NCI-H1417 (cell line): Measurements from ENCODE around the gene ARHGAP6.

ENCODE experiments used
- DNase-seq, 3 experiments: peaks; one replicate each; lab custom pipeline; 2025; lab: John Stamatoyannopoulos, UW

The ARHGAP6 gene

GRCh38 chrX:11429538-11430085 is 236.1 kb downstream of the ARHGAP6 start:
- no peak for DNase-seq

- DNase-seq = no peak
These were observed 238.2 kb downstream of the ARHGAP6 start for GRCh38 chrX:11427453-11428071.

DNA sequence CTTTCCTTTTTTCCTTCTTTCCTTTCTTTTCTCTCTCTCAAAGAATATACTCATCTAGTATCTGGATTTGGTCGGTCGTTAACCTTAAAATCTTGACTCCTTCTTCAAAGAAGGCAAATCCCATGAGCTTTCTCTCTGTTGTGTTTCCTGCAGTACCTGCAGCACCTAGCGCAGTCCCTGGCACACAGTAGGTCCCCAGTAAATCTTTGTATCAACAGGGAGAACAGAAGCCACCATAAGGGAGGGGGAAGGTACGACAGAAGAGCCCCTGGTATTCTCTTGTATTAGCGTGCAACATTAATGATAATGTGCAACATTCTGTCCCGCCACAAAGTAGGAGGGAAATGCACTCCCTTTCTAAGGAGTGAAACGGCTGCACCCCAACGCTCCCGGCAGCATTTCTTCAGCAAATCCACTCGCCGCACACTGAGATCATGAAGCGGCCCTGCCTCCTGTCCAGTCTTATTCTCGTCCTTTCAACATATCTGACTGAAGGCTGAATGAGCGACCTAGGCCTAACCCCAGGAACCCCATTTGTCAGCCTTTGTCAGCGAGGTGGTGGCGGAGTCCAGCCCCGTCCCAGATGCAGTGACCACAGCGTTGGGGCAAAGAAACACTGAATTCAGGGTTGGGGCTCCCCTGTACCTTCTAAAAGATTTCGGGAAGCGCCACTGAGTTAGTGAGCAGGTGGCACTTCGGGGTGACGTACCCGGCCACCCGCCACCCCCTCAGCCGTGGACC is 238.8 kb downstream of the ARHGAP6 start:
- DNase-seq = no peak

- DNase-seq = no peak
These were observed 240.6 kb downstream of the ARHGAP6 start for GRCh38 chrX:11424903-11425674.

DNA sequence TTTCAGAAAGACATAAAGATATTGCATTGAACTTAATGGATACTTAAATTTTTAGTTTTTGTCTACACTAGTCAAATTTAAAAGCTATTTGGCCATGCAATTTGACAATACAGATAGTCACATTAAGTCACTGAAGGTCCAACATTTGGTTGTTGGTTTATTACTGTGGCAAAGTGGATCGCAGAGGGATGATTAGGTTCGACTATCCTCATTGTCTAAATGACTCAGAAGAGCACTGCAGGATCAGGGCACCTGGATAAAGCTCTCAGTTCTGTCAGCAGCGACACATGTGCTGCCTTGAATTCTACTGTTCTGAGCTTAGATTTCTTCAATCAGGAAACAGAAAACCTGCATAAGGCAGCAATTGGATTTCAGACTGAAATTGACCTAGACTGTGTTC is 241.8 kb downstream of the ARHGAP6 start:
- DNase-seq = no peak

- DNase-seq = no peak
These were observed 242.3 kb downstream of the ARHGAP6 start for GRCh38 chrX:11423362-11423818.

DNA sequence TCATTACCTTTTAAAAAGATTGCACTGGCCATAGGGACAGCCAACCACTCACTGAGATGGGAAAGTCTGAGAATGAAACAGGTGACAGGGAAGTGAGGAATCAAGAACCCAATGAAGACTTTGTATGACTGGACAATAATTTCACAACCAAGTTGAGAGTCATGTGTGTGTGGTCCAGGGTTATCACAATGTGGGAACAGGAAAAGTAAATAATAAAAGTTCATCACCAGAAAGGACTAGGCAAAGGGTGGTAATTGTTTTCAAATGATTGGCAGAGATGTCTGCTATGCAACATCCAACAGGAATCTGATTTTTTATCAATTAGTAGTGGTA is 243.2 kb downstream of the ARHGAP6 start:
- DNase-seq = no peak

DNA sequence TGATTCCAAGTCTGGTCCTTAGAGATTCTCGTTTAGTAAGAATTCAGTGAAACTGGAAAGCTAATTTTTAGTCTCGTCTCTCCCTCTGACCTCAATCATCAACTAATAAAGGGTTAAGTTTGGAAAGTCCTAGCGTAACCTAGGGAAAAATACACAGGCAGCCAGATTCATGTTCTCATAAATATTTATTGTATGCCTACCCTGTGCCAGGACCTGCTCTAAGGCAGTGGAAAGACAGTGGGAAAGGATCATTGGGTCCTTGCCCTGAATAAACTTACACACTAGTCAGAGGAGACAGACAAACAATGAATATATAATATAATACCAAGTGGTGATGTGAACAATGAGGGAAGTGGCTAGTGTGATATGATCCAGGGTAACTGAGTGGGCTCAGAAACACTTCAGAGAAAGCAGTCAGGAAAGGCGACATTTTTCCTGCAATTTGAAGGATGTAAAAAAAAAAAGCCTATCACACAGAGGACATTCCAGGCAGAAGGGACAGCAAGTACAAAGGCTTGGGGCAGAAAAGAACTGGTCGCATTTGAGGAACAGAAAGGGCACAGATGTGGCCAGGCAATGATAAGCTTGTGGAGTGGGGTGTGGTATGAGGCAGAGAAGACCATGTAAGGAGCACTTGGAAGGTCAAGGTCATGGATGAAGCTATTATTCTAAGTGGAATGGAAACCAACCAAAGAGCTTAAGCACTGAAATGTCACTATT is 243.8 kb downstream of the ARHGAP6 start:
- DNase-seq = no peak

DNA sequence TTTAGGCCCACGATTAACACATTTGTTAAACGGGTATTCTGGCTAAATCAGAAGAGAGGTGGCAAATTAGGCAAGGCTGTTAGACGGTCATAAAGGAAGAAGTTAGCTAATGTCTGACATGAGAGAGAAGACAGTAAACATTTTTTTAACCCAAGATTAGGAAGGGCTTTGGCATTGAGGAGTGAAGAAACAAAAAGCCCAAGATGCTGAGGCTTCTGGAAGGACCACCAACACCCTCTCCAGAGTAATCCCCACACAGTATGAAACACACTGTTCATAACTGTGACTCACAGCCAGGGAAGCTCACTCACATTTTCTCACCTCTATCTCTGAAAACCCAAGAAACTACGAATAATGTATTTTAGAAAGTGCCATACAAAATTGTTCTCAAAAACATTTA is 244.9 kb downstream of the ARHGAP6 start:
- DNase-seq = no peak

GRCh38 chrX:11419102-11419501 is 246.6 kb downstream of the ARHGAP6 start:
- DNase-seq = peak in 1 of 3 experiments; percentile 37

DNA sequence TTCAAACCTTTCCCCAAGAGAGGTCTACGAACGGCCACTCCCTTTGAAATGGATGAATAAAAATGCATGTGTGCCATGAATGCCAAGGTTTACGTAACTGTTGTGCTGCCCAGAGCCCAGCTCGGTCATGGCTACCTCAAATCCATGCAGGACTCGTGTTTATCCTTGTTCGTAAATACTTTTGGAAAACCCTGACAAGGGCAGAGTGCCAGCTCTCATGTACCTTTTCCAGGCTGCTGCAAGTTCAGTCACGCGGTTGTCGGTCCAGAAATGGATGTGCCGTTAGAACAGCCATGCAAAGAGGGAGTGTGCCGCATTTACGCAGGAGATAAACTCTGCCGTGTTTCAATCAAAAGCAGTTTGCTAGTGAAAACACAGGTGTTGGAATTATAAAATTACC is 249.1 kb downstream of the ARHGAP6 start:
- DNase-seq = no peak

GRCh38 chrX:11414091-11414490 is 251.6 kb downstream of the ARHGAP6 start:
- DNase-seq = no peak

DNA sequence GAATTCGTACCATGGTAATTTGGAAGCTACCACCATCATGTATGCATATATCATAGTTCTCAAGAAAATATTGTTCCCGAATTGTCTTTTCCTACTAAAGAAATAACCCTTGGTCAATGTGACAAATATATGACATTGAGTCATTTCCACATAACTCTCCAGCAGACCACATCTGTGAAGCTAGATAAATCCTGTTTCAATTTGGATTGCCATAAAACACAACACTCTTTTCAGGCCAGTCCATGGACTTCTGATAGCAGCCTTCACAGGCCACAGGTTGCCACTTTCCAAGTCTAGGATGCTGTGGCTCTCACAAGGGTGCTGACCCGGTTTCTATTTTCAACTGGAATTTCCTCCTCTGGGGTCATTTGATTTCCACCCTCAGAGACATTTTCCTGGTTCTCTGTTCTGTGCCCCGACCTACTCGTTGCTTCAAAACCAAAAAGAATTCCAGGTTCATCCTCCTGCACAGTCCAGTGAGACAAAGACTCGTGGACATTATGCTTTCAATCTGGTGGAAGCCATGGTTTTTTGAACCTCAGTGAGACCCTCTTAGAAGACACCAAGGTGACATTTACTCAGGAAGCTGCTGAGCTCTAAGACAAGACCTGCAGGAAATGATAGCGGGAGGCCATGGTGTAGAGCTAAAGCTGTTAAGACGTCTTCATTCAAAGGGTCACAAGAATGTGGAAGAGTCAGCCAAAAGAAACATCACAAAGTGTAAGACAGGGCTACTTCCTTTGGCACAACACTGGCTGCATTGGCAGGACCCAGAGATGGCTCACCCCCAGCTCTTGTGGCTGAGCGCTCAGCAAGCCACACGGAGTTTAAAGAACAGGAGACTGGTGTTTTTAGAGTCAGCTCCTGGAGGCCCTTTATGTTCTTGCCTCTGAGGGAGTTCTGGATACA is 252.8 kb downstream of the ARHGAP6 start:
- DNase-seq = no peak

DNA sequence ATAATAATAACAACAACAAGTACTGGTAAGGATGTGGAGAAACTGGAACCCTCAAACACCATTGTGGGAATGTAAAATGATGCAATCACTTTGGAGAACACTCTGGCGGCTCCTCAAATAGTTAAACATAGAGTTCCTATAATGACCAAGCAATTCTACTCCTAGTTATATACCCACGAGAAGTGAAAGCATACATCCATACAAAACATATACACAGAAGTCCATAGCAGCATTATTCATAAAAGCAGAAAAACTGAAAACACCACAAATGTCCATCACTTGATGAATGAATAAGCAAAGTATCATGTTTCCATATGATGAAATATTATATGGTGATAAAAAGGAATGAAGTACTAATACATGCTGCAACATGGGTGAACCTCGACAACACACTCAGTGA is 255.8 kb downstream of the ARHGAP6 start:
- DNase-seq = no peak

GRCh38 chrX:11408783-11409182 is 256.9 kb downstream of the ARHGAP6 start:
- DNase-seq = no peak

- no peak for DNase-seq
These were observed 257.7 kb downstream of the ARHGAP6 start for GRCh38 chrX:11408109-11408405.

DNA sequence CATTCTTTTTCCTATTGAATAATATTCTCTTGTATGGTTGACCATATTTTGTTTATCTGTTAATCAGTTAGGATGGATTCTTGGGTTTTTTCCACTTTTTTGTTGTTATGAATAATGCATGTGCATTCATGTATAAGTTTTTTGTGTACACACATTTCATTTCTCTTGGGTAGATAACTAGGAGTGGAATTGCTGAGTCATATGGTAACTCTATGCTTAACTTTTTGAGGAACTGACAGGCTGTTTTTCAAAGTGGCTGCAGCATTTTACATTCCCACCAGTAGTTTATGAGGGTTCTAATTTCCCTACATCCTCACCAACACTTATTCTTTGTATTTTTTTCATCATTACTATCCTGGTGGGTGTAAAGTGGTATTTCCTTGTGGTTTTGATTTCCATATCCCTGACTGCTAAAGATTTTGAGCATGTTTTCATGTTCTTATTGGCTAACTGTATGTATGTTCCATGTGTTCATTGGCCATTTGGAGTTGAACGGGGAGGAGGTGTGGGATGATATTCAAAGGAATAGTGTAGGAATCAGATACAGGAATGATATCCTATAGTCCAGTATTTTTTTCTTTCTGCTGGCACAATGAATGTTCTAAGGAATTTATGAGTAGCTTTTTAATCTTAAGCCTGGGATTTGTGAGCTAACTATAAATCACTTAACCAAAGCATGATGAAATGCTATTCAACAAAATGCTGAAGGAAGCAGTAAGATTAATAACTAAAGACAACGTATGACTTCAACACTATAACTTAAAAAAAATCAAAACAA is 258.2 kb downstream of the ARHGAP6 start:
- no peak for DNase-seq

DNA sequence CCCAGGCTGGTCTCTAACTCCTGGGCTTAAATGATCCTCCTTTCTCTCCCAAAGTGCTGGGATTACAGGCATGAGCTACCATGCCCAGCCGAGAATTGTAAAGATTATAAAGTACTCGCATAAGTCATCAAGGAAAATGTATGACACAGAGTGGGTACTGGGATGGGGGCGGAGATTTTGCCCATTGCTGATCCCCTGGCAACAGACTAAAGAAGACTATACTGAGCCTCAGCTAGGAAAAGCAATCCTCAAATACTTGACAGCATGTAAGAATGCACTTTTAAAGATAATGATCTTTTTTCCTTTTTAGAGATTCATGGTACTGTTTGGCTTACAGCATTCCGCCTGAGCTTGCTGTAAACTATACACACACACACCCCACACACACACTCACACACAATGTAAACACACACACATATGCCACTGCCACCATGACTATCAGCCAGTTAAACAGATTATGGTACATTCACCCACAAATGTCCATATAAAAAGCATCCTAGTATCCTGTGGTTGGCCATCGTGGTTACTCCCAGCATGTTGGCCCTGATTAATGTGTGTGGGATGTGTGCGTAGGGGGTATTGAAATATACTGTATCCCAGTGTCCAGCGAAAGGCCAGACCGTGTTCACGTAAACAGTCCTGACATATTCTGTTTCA is 259.5 kb downstream of the ARHGAP6 start:
- no peak for DNase-seq

DNA sequence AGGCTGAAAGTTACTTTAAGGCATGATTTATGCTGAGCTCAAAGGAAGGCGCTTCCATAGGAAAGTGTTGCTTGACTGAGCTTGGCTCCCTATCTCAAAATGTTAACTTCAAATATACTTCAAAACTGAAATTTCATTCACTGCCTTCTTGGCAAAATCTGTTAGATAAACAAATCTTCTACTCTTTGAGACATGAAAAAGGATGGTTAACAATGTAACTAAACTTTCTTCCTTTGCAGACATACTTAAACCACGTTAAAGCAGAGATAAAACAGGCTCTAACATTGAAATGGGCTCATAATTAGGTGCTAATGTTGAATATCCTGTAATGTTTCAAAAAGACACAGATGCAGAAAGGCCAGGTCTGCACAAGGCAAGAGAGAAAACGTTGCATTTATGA is 262.1 kb downstream of the ARHGAP6 start:
- DNase-seq = no peak

DNA sequence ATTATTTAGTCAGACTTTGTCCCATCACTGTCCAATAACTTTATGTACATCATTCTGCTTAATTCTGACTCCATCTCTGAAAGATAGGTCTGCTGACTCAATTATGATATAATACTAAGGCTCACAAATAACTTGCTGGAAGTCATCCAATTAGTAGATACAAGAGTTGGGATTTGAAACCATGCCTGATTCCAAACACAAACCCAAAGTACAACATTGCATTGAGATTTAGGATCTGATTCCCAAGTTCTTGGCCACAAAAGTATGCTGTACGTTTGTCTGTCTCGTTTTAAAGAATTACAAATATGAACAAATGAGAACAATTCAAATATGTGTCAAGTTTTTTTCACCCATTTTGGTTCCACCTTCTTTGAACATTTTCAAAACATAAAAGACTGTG is 263.8 kb downstream of the ARHGAP6 start:
- no peak for DNase-seq
